ENCODE data around the gene TOP3B. TPM values are rescaled to one million over a fixed set of nuclear protein-coding genes. Genes with fewer than 3 reads are reported as not detected.

Gene TOP3B
- total and polyA plus RNA-seq, 10 of the 15 experiments (the other 5 are each of a cell fraction or from before 2014, with no cell fraction given): 0.60 to 47.3 (median 33.7) TPM

DNA sequence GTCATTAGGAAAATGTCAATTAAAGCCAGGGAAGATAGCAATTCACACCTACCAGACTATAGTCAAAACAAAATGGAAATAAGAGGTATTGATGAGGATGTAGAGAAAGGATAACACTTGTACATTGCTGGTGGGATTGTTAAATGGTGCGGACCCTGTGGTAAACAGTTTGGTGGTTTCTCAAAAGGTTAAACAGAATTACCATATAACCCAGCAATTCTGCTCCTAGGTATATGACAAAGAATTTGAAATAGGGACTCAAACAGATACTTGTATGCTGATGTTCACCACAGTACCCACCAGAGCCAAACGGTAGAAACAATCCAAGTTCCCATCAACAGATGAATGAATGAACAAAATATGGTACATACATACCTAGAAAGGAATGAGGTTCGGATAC lies 33.0 kb upstream of the TOP3B start:
- Histone ChIP-seq H2AFZ (ENCODE audit: control insufficient read depth, low read depth, low read length) (no peak overlapping the region), H3K79me2 (ENCODE audit: control insufficient read depth, insufficient read depth, low read length) (no peaks in the 10 kb centered on the region), H3K9ac (ENCODE audit: control insufficient read depth, insufficient read depth, low read length) (no peak overlapping the region), H3K4me1 (ENCODE audit: control insufficient read depth, insufficient read depth, low read length) (no peaks in the 10 kb centered on the region), H3K4me3 (no peak overlapping the region), H4K20me1 (ENCODE audit: control insufficient read depth, insufficient read depth) (no peaks in the 10 kb centered on the region), H3K4me2 (ENCODE audit: control insufficient read depth, insufficient read depth) (no peak overlapping the region), H3K36me3 (ENCODE audit: control insufficient read depth in 2 of 2, insufficient read depth in 2 of 2, low read length in 1 of 2) (no peaks in the 10 kb centered on the region), H3K9me3 (replicated peaks; ENCODE audit: control insufficient read depth, insufficient read depth, low read length) (no peaks in the 10 kb centered on the region), H3K27me3 (replicated peaks in 1 of 2; ENCODE audit: control insufficient read depth in 2 of 2, insufficient read depth in 2 of 2, low read length in 1 of 2) (no peaks in the 10 kb centered on the region), H3K27ac (ENCODE audit: control insufficient read depth, insufficient read depth) (no peak overlapping the region)
- ChIA-PET POLR2A (interaction anchor here (0.7 kb wide), 1 partner anchor 142 kb away, joined by 3 read pairs; no protein-coding TSS in a partner anchor), SMC1A (ENCODE audit: uncharacterized antibody, unreplicated experiment) (no interaction called here), CTCF (no interaction called here), RAD21 (ENCODE audit: unreplicated experiment) (no interaction called here)
- intact Hi-C loops (cut with micrococcal nuclease; ENCODE audit: unreplicated experiment) (no loop called here), in situ Hi-C loops (cut with MboI) (no loop called here)
- ATAC-seq (no peak), DNase-seq (ENCODE audit: low read depth, low spot score) (no peak), FAIRE-seq (no peak)
- WGBS (ENCODE audit: insufficient coverage, insufficient replicate concordance, low lambda C conversion rate, missing lambda C conversion rate): 3% methylated on average over 3 of the region's 3 CpGs
- BruUV-seq (replicated peaks): no TSS peak
- TF ChIP-seq KLF5 (IDR thresholded peaks at IDR 0.05; ENCODE audit: partially characterized antibody) (no peak), ZSCAN29 (IDR thresholded peaks at IDR 0.05) (no peak), JUNB (IDR thresholded peaks at IDR 0.05) (0 out of 2 replicates have a peak, but pooled peaks have one; percentile 22), CHD1 (IDR thresholded peaks at IDR 0.05; ENCODE audit: low read depth, low read length) (no peak), SMAD5 (IDR thresholded peaks at IDR 0.05; ENCODE audit: low read depth) (no peak), IRF3 (IDR thresholded peaks at IDR 0.05) (no peak), MYB (IDR thresholded peaks at IDR 0.05; ENCODE audit: borderline replicate concordance, low read depth, low read length) (no peak), SREBF1 (IDR thresholded peaks at IDR 0.05; ENCODE audit: low read length) (no peak), RB1 (IDR thresholded peaks at IDR 0.05; ENCODE audit: borderline replicate concordance) (no peak), ESRRA (IDR thresholded peaks at IDR 0.05; ENCODE audit: low read length) (no peak), EZH2 (IDR thresholded peaks at IDR 0.05; ENCODE audit: borderline replicate concordance, control insufficient read depth, low read depth, low read length) (no peak), RUNX3 (IDR thresholded peaks at IDR 0.05; ENCODE audit: low read length) (peak; percentile 71), JUND (IDR thresholded peaks at IDR 0.05; ENCODE audit: low read depth, low read length) (no peak), HCFC1 (IDR thresholded peaks at IDR 0.05; ENCODE audit: low read length) (no peak), NR2C1 (IDR thresholded peaks at IDR 0.05) (no peak)
- TF ChIP-seq, protein P1, sequence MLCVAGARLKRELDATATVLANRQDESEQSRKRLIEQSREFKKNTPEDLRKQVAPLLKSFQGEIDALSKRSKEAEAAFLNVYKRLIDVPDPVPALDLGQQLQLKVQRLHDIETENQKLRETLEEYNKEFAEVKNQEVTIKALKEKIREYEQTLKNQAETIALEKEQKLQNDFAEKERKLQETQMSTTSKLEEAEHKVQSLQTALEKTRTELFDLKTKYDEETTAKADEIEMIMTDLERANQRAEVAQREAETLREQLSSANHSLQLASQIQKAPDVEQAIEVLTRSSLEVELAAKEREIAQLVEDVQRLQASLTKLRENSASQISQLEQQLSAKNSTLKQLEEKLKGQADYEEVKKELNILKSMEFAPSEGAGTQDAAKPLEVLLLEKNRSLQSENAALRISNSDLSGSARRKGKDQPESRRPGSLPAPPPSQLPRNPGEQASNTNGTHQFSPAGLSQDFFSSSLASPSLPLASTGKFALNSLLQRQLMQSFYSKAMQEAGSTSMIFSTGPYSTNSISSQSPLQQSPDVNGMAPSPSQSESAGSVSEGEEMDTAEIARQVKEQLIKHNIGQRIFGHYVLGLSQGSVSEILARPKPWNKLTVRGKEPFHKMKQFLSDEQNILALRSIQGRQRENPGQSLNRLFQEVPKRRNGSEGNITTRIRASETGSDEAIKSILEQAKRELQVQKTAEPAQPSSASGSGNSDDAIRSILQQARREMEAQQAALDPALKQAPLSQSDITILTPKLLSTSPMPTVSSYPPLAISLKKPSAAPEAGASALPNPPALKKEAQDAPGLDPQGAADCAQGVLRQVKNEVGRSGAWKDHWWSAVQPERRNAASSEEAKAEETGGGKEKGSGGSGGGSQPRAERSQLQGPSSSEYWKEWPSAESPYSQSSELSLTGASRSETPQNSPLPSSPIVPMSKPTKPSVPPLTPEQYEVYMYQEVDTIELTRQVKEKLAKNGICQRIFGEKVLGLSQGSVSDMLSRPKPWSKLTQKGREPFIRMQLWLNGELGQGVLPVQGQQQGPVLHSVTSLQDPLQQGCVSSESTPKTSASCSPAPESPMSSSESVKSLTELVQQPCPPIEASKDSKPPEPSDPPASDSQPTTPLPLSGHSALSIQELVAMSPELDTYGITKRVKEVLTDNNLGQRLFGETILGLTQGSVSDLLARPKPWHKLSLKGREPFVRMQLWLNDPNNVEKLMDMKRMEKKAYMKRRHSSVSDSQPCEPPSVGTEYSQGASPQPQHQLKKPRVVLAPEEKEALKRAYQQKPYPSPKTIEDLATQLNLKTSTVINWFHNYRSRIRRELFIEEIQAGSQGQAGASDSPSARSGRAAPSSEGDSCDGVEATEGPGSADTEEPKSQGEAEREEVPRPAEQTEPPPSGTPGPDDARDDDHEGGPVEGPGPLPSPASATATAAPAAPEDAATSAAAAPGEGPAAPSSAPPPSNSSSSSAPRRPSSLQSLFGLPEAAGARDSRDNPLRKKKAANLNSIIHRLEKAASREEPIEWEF (IDR thresholded peaks at IDR 0.05; ENCODE audit: insufficient replicate concordance, low read depth, low read length): no peak
- TF ChIP-seq, protein P2, sequence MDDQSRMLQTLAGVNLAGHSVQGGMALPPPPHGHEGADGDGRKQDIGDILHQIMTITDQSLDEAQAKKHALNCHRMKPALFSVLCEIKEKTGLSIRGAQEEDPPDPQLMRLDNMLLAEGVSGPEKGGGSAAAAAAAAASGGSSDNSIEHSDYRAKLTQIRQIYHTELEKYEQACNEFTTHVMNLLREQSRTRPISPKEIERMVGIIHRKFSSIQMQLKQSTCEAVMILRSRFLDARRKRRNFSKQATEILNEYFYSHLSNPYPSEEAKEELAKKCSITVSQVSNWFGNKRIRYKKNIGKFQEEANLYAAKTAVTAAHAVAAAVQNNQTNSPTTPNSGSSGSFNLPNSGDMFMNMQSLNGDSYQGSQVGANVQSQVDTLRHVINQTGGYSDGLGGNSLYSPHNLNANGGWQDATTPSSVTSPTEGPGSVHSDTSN (IDR thresholded peaks at IDR 0.05; ENCODE audit: insufficient replicate concordance, low read depth, low read length): no peak
